ENCODE measurements around the gene INO80B.
"Not testable (repeated sequence)": the region's sequence is repeated elsewhere in the genome, so short reads cannot be mapped to it uniquely, and the experiment has no call there.

INO80B gene

GRCh38 chr2:74425523-74425922, 29.4 kb upstream of the INO80B start:
- DNase-seq (ENCODE audit: low spot score), result peak; percentile 38

DNA sequence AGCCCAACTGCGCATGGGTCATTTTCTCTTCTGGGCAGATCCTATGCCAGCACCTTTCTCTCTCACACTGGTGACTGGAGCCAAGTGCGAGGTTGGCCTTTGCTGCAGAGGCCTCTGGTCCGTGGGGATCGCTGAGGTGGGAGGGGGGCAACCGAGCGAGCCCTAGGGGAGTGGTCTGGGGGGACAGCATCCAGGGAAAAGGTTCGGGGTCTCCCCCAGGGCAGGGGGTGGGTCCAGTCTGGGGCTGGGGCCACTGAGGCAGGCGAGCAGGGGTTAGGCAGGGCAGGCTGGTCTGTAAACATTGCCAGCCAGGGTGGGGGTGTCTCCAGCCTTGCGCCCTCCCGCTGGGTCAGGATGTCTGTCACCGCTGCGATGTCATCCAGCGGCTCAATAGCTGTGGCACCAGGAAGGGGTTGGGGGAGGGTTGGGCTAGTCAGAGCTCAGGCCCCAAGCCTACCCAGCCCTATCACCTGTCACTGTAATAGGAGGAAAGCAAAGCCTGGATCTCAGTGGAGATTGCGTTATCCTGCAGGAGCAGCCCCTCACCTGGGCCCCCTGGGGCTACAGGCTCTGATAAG, 28.6 kb upstream of the INO80B start:
- no peak for DNase-seq (ENCODE audit: low spot score)

DNA sequence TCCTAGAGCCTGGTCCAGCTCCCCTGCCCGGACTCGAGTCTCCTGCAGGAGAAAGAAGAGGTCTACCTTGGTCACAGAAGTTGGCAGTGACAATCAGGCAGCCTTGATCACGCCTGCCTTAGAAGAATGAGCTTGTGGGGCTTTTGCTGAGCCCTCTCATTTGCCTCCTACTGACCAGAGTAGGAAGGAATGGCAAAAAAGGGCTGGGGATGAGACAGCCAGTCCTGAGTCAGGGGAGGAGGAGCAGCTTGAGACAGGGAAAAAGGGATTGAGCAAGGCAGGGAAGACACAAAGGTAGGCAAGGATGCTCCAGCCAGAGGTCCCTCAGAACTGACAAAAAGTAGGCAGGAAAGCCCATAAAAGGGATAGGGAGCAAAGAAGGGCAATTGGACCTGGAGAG, 27.3 kb upstream of the INO80B start:
- DNase-seq (ENCODE audit: low spot score), result no peak

DNA sequence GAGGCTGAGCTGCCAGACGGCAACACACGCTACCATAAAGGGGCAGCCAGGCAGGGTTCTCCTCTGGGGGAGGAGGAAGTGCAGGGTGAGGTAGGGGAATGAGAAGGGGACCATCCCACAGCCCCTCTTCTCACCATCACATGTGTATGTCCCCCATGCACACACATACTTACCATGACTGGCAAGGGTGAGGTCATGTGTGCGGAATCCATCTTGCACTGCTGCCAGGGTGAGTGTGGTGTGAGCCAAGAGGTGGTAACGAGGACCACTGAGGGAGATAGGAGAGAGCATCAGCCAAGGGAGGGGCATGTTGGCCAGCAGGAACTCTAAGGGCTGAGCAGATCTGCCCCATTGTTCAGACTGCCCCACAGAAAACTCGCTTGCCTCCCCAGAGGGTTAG, 26.2 kb upstream of the INO80B start:
- no peak for DNase-seq (ENCODE audit: low spot score)

DNA sequence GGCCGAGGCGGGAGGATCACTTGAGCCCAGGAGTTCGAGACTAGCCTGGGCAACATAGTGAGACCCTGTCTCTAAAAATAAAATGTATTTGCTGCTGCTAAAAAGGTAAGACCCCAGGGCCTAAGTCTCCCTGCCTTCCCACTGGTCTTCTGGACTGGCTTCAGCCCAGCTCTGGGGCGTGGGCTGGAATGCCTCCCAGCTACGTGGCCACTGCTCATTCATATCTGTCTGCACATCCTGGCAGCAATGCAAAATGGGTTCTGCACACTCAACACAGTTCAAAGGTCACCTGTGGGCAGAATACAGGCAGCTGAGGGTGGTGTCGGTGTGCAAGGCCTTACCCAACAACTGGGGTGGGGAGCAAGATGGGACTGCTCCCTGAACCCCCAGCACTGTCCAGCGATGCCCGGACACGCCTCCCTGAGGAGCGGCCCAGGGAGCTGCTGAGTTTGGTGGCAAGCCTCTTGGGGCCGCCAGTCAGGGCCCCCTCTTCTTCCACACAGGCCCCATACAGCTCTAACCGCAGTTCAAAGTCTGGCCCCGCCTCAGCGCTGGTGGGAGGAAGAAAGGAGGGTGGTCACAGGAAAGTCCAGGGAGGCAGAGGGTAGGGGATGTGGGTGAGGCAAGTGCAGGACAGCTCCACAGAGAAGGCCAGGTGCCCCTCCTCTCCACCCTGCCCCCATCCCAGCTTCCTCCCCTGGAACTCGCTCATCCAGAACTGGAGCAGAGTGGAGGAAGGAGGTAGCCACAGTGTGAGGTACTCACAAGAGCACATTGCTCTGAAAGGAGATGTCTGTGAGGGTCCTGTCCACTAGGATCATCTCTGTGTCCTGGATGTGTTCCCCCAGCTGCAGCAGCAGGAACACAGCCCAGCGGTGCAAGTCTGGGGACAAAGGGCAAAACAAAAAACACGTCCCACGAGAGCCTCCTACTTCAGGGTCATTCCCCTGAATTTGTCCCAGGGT, 25.1 kb upstream of the INO80B start:
- no peak for DNase-seq (ENCODE audit: low spot score)

GRCh38 chr2:74430502-74430901, 24.4 kb upstream of the INO80B start:
- no peak for DNase-seq (ENCODE audit: low spot score)

GRCh38 chr2:74436111-74436805, 18.6 kb upstream of the INO80B start:
- DNase-seq (ENCODE audit: low spot score), result no peak

- DNase-seq (ENCODE audit: low spot score), result no peak
Measured at GRCh38 chr2:74436848-74437695, 17.8 kb upstream of the INO80B start.

DNA sequence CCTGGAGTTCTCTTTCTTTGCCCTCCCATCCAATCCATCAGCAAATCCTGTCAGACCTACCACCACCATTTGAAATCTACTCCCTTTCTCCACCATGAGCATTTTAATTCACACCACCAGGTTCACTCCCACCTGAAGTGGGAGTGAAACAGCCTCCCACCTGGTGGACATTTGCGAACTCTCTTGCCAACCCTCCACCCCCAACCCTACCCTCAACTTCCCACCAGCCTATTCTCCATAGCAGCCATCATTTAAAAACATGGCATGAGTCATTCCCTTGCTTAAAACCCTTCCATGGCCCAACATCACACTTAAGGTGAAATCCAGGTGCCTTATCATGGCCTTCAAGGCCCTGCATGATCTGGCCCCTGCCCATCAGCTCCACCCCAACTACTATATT, 16.6 kb upstream of the INO80B start:
- no peak for DNase-seq (ENCODE audit: low spot score)

DNA sequence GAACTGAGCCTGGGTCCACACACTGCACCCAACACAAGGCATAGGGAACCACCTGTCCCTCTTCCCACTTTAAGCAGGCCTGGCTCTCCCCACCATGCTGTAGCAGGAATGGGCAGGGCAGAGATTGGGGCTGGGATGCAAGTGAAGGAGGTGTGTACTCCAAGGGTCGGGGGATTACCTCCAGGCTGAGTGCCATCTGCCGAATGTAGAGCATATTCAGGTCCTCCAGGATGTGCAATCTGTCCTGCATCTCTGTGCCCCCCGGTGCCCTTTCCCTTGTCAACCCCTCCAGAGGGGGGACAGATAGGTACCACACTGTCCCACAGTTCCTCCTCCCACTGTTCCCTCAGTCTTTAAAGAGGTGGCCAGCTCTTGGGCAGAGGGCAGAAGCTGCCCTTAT, 15.5 kb upstream of the INO80B start:
- DNase-seq (ENCODE audit: low spot score), result no peak

DNA sequence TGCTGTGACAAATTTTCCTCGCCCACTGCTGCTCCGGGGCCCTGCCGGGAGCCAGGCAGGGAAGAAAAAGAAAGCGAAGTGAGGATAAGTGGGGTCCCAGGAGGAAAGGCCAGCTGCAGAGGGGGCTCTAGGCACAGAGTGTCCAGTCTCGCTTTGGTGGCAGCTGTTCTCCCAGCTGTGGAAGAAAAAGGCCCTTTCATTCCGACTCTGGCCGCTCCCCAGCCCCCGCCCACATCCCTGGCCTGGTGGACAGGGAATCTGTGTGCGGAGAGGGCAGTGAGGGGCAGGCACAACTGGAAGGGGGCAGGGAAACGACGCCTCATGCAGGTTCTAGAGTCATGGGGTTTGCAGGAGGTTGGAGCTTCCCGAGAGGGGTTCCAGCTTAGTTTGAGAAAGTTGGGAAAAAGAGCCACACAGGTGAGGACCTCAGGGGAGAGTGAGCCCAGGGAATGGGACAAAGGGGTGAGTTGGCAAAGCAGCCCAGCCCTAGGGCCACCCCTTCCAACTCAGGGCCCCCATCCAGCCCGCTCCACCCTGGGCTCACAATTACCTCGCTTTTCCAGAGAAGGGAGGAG, 15.0 kb upstream of the INO80B start:
- DNase-seq (ENCODE audit: low spot score), result peak; percentile 72

GRCh38 chr2:74440378-74441169, 14.3 kb upstream of the INO80B start:
- peak; percentile 98 for DNase-seq (ENCODE audit: low spot score)

GRCh38 chr2:74441170-74441689, 13.7 kb upstream of the INO80B start:
- no peak for DNase-seq (ENCODE audit: low spot score)

DNA sequence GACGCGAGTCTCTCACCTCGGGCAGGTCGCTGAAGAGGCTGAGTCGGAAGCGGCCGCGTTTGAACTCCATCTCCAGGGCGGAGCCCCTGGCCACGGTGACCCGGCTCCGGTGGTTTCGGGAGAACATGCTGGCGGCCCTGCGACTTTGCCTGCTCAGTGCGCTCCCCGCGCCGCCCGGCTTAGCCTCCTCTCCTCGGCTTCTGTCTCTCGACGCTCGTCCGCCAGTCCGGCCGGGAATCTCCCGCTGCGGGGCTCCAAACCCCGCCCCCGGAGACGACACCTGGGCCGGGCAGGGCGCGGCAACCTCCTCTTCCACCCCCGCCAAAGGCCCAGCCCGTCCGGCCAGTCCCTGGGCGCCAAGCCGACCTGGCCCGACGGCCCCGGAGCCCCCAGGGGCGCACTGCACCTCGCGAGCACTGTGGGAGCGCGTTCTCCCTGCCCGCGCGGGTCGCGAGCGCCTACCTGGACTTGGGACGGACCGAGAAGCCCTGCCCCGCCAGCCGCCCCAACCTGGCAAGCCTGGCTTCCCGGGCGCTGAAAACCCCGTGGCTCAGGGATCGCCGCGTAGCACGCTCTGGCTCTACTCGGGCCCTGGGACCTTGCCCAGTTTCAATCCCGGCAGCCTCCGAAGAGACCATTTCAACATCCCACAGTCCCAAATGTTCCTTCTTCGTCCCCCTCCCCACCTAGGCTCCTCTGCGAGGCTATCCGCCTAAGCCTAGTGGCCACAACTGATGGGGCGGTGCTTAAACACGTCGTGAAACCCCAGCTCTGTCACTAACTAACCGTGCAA, 13.0 kb upstream of the INO80B start, which contains the start of gene RTKN:
RTKN (minus strand) TSS at position 248 of the 793 bp plus-strand sequence; CDS start at position 127, 121 bp downstream.
- DNase-seq (ENCODE audit: low spot score), result no peak

DNA sequence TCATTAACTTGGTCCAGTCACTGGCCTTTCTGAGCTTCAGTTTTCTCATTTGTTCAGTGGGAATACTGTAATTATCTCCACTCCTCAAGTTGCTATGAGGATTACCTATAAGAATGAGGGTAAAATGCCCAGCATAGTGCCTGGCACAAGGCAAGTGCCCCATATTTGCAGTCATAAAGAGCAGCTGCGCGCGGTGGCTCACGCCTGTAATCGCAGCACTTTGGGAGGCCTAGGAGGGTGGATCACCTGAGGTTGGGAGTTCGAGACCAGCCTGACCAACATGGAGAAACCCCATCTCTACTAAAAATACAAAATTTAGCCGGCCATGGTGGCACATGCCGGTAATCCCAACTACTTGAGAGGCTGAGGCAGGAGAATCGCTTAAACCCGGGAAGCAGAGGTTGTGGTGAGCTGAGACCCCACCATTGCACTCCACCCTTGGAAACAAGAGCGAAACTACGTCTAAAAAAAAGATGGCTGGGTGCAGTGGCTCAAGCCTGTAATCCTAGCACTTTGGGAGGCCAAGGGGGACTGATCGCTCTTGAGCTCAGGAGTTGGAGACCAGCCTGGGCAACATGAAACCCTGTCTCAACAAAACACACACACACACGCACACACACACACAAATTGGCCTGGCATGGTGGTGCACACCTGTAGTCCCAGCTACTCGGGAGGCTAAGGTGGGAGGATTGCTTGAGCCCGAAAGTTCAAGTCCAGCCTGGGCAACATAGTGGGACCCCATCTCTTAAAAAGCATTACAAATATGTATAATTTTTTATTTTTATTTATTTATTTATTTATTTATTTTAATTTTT, 12.2 kb upstream of the INO80B start:
- not testable (repeated sequence) for DNase-seq (ENCODE audit: low spot score)

DNA sequence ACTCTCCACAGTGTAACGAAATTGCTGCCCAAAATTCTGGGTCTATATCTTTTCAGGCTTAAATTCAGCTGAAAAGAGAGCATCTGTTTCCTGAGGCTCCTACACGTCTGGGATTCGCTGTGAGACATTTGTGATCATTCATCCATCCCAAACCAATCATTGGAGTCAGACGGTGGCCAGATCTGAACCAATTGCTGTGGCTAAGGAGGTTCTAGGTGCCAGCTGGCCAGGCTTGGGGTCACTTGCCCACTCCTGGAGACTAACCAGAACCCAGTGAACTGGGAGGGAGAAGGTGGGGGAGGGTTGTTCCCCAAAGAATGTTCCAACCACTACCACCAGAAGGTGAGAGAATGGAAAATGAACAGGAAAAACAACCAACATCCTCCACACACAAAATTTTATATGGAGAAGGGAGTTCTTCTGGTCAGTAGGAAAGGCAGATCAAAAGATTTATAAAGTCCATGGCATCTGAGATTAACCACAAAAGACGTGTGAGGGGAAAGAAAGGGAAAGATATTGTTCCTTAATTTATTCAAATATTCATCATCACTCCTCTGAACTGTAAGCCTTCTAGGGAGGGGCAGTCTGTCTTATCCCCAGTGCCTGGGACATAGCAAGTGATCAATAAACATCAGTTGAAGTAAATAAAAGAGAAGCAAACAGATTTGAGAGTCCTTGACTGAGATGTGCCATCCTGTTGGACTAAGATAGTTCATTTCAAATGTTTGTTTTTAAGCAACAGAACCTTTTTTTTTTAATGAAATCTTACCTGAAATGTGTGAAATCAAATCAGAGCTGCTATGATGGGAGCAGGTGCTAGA, 10.2 kb upstream of the INO80B start:
- DNase-seq (ENCODE audit: low spot score), result no peak

GRCh38 chr2:74447230-74447999, 7.5 kb upstream of the INO80B start:
- DNase-seq (ENCODE audit: low spot score), result no peak

Data from AG08395 (cell line).